NCI-H1436 (cell line): Measurements from ENCODE around the gene GPRC5B.
A peak's percentile ranks its signal among the peaks of the same experiment; 100 is the strongest.

Experiments used
- DNase-seq: peaks from one replicate; lab custom pipeline; 2025; lab: John Stamatoyannopoulos, UW

GPRC5B gene

GRCh38 chr16:19872179-19872863, 12.3 kb downstream of the GPRC5B start:
- DNase-seq: no peak

- DNase-seq: no peak
Observed at GRCh38 chr16:19871721-19872120, 12.9 kb downstream of the GPRC5B start.

- DNase-seq: no peak
Observed at GRCh38 chr16:19868421-19868820, 16.2 kb downstream of the GPRC5B start.

GRCh38 chr16:19864566-19864965, 20.1 kb downstream of the GPRC5B start:
- DNase-seq: no peak

GRCh38 chr16:19863990-19864389, 20.7 kb downstream of the GPRC5B start:
- DNase-seq: no peak

GRCh38 chr16:19861811-19862327, 22.8 kb downstream of the GPRC5B start:
- DNase-seq: no peak

GRCh38 chr16:19861133-19861532, 23.5 kb downstream of the GPRC5B start:
- DNase-seq: no peak

GRCh38 chr16:19860166-19861041, 24.2 kb downstream of the GPRC5B start:
- no peak for DNase-seq

- DNase-seq: no peak
Observed at GRCh38 chr16:19859603-19860002, 25.0 kb downstream of the GPRC5B start.

GRCh38 chr16:19859166-19859565, 25.5 kb downstream of the GPRC5B start:
- DNase-seq: no peak

GRCh38 chr16:19858340-19859018, 26.2 kb downstream of the GPRC5B start:
- DNase-seq: no peak

- no peak for DNase-seq
Observed at GRCh38 chr16:19857593-19858339, 26.9 kb downstream of the GPRC5B start.

- DNase-seq: no peak
Observed at GRCh38 chr16:19856120-19856519, 28.5 kb downstream of the GPRC5B start.

- DNase-seq: no peak
Observed at GRCh38 chr16:19854543-19854876, 30.1 kb downstream of the GPRC5B start.

GRCh38 chr16:19853742-19854542, 30.7 kb downstream of the GPRC5B start:
- peak; percentile 29 for DNase-seq

- no peak for DNase-seq
Observed at GRCh38 chr16:19853132-19853741, 31.4 kb downstream of the GPRC5B start.

- DNase-seq: no peak
Observed at GRCh38 chr16:19851476-19851875, 33.2 kb downstream of the GPRC5B start.

- DNase-seq: no peak
Observed at GRCh38 chr16:19850131-19850817, 34.4 kb downstream of the GPRC5B start.

GRCh38 chr16:19848756-19849155, 35.9 kb downstream of the GPRC5B start:
- DNase-seq: no peak

GRCh38 chr16:19846436-19846835, 38.2 kb downstream of the GPRC5B start:
- no peak for DNase-seq
